HEK293 (cell line): Measurements from ENCODE around the gene TCEAL4.

ENCODE experiments used
- CTCF ChIA-PET: fragments of 350-600 bp; formaldehyde crosslinking; extraction: SDS; loops from one replicate; lab custom pipeline; 2021; ENCODE audit warnings: antibody characterized with exemption; lab: Yijun Ruan, JAX
- POLR2A ChIA-PET: fragments of 300-600 bp; formaldehyde crosslinking; extraction: SDS; loops from one replicate; lab custom pipeline; 2020; ENCODE audit warnings: antibody characterized with exemption, inconsistent platforms; lab: Yijun Ruan, JAX
- H3K27ac ChIP-seq: fragments of 200-500 bp; sonication (Bioruptor generic); 2 replicates; pipeline ENCODE4 v1.5.1; 2014; ENCODE audit warnings: low read depth, low read length, control low read depth, inconsistent platforms; ENCODE audit errors: extremely low read depth
- H3K36me3 ChIP-seq, 2 experiments: fragments of 200-500 bp in 1 of 2; sonication (Bioruptor generic) in 1 of 2; 1 replicate in 1 of 2; 2 replicates in 1 of 2; pipeline ENCODE4 v1.5.1; 2014 to 2017; ENCODE audit warnings: inconsistent platforms in 2 of 2, low read length in 2 of 2; ENCODE audit not compliant: control insufficient read depth in 2 of 2, insufficient read depth in 1 of 2
- H3K4me1 ChIP-seq: fragments of 200-500 bp; sonication (Bioruptor generic); 2 replicates; pipeline ENCODE4 v1.5.1; 2014; ENCODE audit warnings: mild to moderate bottlenecking, low read length, inconsistent platforms; ENCODE audit not compliant: control insufficient read depth, insufficient read depth
- H3K4me3 ChIP-seq: 2 replicates; pipeline ENCODE4 v1.5.1; 2011; ENCODE audit warnings: low read depth, mild to moderate bottlenecking, control low read depth, low read length, moderate library complexity
- H3K9me3 ChIP-seq: fragments of 200-500 bp; sonication (Bioruptor generic); 2 replicates; pipeline ENCODE4 v1.5.1; 2014; ENCODE audit warnings: low read depth, low read length, inconsistent platforms; ENCODE audit not compliant: control insufficient read depth, insufficient read depth
- MEIS1 ChIP-seq: sonication (generic); formaldehyde crosslinking; IDR thresholded peaks from 2 replicates; pipeline ENCODE4 v1.8.1; 2022; ENCODE audit warnings: missing genetic modification reagents, mild to moderate bottlenecking, borderline replicate concordance
- OSR2 ChIP-seq: fragments of 450-650 bp; formaldehyde crosslinking; IDR thresholded peaks from 2 replicates; pipeline ENCODE4 v1.5.1; 2016; ENCODE audit warnings: missing biosample characterization, missing genetic modification characterization
- TCF7L2 ChIP-seq: IDR thresholded peaks from 2 replicates; pipeline ENCODE4 v1.6.1; 2011; ENCODE audit warnings: low read depth, mild to moderate bottlenecking, inconsistent platforms, low read length, moderate library complexity, borderline replicate concordance
- ZBTB1 ChIP-seq: fragments of 450-650 bp; formaldehyde crosslinking; IDR thresholded peaks from 2 replicates; pipeline ENCODE4 v1.5.1; 2016; ENCODE audit warnings: missing biosample characterization, missing genetic modification characterization
- ZBTB17 ChIP-seq: fragments of 450-650 bp; formaldehyde crosslinking; IDR thresholded peaks from 2 replicates; pipeline ENCODE4 v1.5.1; 2016; ENCODE audit warnings: missing biosample characterization, missing genetic modification characterization
- ZBTB20 ChIP-seq: fragments of 450-650 bp; formaldehyde crosslinking; IDR thresholded peaks from 2 replicates; pipeline ENCODE4 v1.5.1; 2016; ENCODE audit warnings: missing biosample characterization, missing genetic modification characterization
- ZBTB21 ChIP-seq: fragments of 450-650 bp; formaldehyde crosslinking; IDR thresholded peaks from 2 replicates; pipeline ENCODE4 v1.5.1; 2017; ENCODE audit warnings: missing biosample characterization, missing genetic modification characterization
- ZBTB48 ChIP-seq: fragments of 450-650 bp; formaldehyde crosslinking; IDR thresholded peaks from 2 replicates; pipeline ENCODE4 v1.5.1; 2016; ENCODE audit warnings: missing biosample characterization, missing genetic modification characterization
- ZNF10 ChIP-seq: fragments of 450-650 bp; formaldehyde crosslinking; IDR thresholded peaks from 2 replicates; pipeline ENCODE4 v1.5.1; 2017; ENCODE audit warnings: missing biosample characterization, missing genetic modification characterization
- ZNF133 ChIP-seq: fragments of 450-650 bp; formaldehyde crosslinking; IDR thresholded peaks from 2 replicates; pipeline ENCODE4 v1.5.1; 2016; ENCODE audit warnings: missing biosample characterization, missing genetic modification characterization
- ZNF155 ChIP-seq: fragments of 450-650 bp; formaldehyde crosslinking; IDR thresholded peaks from 2 replicates; pipeline ENCODE4 v1.5.1; 2016; ENCODE audit warnings: missing biosample characterization, missing genetic modification characterization
- ZNF16 ChIP-seq: fragments of 450-650 bp; formaldehyde crosslinking; IDR thresholded peaks from 2 replicates; pipeline ENCODE4 v1.5.1; 2016; ENCODE audit warnings: low read depth, missing biosample characterization, missing genetic modification characterization
- ZNF175 ChIP-seq: fragments of 450-650 bp; formaldehyde crosslinking; IDR thresholded peaks from 2 replicates; pipeline ENCODE4 v1.5.1; 2016; ENCODE audit warnings: missing biosample characterization, missing genetic modification characterization
- ZNF19 ChIP-seq: fragments of 450-650 bp; formaldehyde crosslinking; IDR thresholded peaks from 2 replicates; pipeline ENCODE4; 2016; ENCODE audit warnings: missing biosample characterization, missing genetic modification characterization, low read depth
- ZNF341 ChIP-seq: fragments of 450-650 bp; formaldehyde crosslinking; IDR thresholded peaks from 2 replicates; pipeline ENCODE4; 2016; ENCODE audit warnings: low read depth, missing biosample characterization, missing genetic modification characterization
- ZNF394 ChIP-seq: fragments of 450-650 bp; formaldehyde crosslinking; IDR thresholded peaks from 2 replicates; pipeline ENCODE4 v1.5.1; 2016; ENCODE audit warnings: missing biosample characterization, missing genetic modification characterization, mild to moderate bottlenecking, moderate library complexity, borderline replicate concordance
- ZNF426 ChIP-seq: fragments of 450-650 bp; formaldehyde crosslinking; IDR thresholded peaks from 2 replicates; pipeline ENCODE4 v1.5.1; 2017; ENCODE audit warnings: missing biosample characterization, missing genetic modification characterization, mild to moderate bottlenecking, inconsistent platforms, moderate library complexity
- ZNF600 ChIP-seq: fragments of 450-650 bp; formaldehyde crosslinking; IDR thresholded peaks from 2 replicates; pipeline ENCODE4 v1.5.1; 2016; ENCODE audit warnings: missing biosample characterization, missing genetic modification characterization
- ZNF629 ChIP-seq: fragments of 450-650 bp; formaldehyde crosslinking; IDR thresholded peaks from 2 replicates; pipeline ENCODE4 v1.5.1; 2017; ENCODE audit warnings: missing biosample characterization, missing genetic modification characterization
- ZNF76 ChIP-seq: fragments of 450-650 bp; formaldehyde crosslinking; IDR thresholded peaks from 2 replicates; pipeline ENCODE4; 2016; ENCODE audit warnings: low read depth, missing biosample characterization, missing genetic modification characterization, borderline replicate concordance
- ZNF837 ChIP-seq: fragments of 450-650 bp; formaldehyde crosslinking; IDR thresholded peaks from 2 replicates; pipeline ENCODE4 v1.5.1; 2016; ENCODE audit warnings: missing biosample characterization, missing genetic modification characterization
- ZSCAN30 ChIP-seq: fragments of 450-650 bp; IDR thresholded peaks from 2 replicates; pipeline ENCODE4 v1.5.1; 2018; ENCODE audit warnings: missing biosample characterization, mild to moderate bottlenecking, missing genetic modification characterization, moderate library complexity
- TF ChIP-seq, protein P1 (sequence below): sonication (generic); formaldehyde crosslinking; IDR thresholded peaks from 2 replicates; pipeline ENCODE4 v1.8.1; 2022; ENCODE audit warnings: mild to moderate bottlenecking, moderate library complexity, missing genetic modification reagents
- TF ChIP-seq, protein P2 (sequence below): fragments of 450-650 bp; formaldehyde crosslinking; conservative IDR thresholded peaks from 2 replicates; pipeline ENCODE4 v1.5.1; 2016; ENCODE audit warnings: low read depth, missing biosample characterization, missing genetic modification characterization
- TF ChIP-seq, protein P3 (sequence below): fragments of 450-650 bp; formaldehyde crosslinking; IDR thresholded peaks from 2 replicates; pipeline ENCODE4 v1.5.1; 2016; ENCODE audit warnings: missing biosample characterization, missing genetic modification characterization
- TF ChIP-seq, protein P4 (sequence below): fragments of 450-650 bp; formaldehyde crosslinking; IDR thresholded peaks from 2 replicates; pipeline ENCODE4 v1.5.1; 2016; ENCODE audit warnings: missing biosample characterization, missing genetic modification characterization

Gene TCEAL4

DNA sequence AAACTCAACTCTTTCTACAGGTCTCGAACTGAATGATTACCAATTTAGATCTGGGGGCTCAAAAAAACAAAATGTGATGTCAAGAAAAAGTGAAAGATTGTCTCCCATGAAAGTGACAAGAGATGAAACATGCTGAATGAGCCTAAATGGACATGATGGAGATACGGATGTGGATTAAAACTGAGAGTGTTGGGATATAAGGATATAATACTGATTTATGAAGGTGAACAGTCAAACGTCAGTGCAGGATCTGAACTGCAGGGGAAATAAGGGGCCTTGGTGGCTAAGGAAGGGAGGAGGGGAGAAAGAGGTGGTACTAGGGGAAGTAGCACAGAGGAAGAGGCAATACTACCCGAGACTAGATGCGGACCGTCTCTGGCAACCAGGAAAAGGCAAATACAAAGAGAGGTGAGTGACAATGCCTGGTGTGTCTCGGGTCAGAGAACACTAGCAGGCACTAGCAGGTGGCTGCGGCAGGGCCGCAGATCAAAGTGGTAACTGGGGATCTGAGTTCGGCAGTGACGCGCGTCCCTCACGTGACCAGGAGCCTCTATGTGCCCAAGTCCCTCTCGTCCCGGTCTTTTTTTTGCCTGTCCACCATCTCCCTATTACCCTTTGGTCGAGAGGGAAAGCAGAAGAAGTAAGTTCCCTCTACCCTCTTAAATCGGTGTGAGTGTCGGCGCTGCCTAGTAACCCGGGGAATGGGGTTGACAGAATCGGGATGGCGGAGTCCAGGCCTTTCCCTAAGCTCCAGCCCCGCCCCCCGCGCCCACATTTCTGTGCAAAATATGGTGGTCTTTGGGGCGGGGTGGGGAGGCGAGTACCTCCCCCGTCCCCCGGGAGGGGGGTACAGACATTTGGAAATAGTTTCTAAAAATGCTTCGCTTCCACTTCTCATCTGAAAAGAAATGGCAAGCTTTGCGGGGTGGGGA, 43.3 kb downstream of the TCEAL4 start, which contains the start of gene TCEAL1:
Gene TCEAL1, plus strand, starts transcription at position 590 of the 932 bp plus-strand sequence. CDS start 942 bp downstream, outside the sequence.
- Histone ChIP-seq H3K36me3 (peaks cover 0 to 5% of the 10 kb centered on the region in 2 experiments; a peak in 1 of 3 replicates), H3K4me1 (peaks cover 4% of the 10 kb centered on the region; the same call in 1 of the 2 replicates), H3K27ac (peak within 1 kb of the TSS; percentile 84), H3K4me3 (peak within 1 kb of the TSS; percentile 73), H3K9me3 (no peaks in the 10 kb centered on the region)
- ChIA-PET CTCF (interaction anchor here (0.7 to 1.3 kb wide), 4 partner anchors 13 to 144 kb away, joined by 3 to 4 read pairs (median 3); no protein-coding TSS in a partner anchor), POLR2A (interaction anchor here (1.8 to 2.7 kb wide), 2 partner anchors 18 to 58 kb away, joined by 7 to 11 read pairs; partner anchors contain the start of gene MORF4L2)
- no peak for TF ChIP-seq ZNF155 (tag by site-specific recombination)
- no peak for TF ChIP-seq ZNF19 (tag by site-specific recombination)
- no peak for TF ChIP-seq OSR2 (tag by site-specific recombination)
- TF ChIP-seq ZNF394 (tag by site-specific recombination), result no peak
- peak; percentile 90 for TF ChIP-seq ZNF600 (tag by site-specific recombination)
- TF ChIP-seq ZSCAN30, result no peak
- TF ChIP-seq, protein P1, sequence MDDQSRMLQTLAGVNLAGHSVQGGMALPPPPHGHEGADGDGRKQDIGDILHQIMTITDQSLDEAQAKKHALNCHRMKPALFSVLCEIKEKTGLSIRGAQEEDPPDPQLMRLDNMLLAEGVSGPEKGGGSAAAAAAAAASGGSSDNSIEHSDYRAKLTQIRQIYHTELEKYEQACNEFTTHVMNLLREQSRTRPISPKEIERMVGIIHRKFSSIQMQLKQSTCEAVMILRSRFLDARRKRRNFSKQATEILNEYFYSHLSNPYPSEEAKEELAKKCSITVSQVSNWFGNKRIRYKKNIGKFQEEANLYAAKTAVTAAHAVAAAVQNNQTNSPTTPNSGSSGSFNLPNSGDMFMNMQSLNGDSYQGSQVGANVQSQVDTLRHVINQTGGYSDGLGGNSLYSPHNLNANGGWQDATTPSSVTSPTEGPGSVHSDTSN (CRISPR knock-in tag), result no peak; the same call in 1 of the 2 replicates
- TF ChIP-seq ZNF10 (tag by site-specific recombination), result no peak; the same call in 1 of the 2 replicates
- no peak for TF ChIP-seq ZNF426 (tag by site-specific recombination)
- TF ChIP-seq TCF7L2, result peak; percentile 91
- TF ChIP-seq MEIS1 (CRISPR knock-in tag), result no peak
- TF ChIP-seq, protein P2, sequence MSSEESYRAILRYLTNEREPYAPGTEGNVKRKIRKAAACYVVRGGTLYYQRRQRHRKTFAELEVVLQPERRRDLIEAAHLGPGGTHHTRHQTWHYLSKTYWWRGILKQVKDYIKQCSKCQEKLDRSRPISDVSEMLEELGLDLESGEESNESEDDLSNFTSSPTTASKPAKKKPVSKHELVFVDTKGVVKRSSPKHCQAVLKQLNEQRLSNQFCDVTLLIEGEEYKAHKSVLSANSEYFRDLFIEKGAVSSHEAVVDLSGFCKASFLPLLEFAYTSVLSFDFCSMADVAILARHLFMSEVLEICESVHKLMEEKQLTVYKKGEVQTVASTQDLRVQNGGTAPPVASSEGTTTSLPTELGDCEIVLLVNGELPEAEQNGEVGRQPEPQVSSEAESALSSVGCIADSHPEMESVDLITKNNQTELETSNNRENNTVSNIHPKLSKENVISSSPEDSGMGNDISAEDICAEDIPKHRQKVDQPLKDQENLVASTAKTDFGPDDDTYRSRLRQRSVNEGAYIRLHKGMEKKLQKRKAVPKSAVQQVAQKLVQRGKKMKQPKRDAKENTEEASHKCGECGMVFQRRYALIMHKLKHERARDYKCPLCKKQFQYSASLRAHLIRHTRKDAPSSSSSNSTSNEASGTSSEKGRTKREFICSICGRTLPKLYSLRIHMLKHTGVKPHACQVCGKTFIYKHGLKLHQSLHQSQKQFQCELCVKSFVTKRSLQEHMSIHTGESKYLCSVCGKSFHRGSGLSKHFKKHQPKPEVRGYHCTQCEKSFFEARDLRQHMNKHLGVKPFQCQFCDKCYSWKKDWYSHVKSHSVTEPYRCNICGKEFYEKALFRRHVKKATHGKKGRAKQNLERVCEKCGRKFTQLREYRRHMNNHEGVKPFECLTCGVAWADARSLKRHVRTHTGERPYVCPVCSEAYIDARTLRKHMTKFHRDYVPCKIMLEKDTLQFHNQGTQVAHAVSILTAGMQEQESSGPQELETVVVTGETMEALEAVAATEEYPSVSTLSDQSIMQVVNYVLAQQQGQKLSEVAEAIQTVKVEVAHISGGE (tag by site-specific recombination), result 0 out of 2 replicates have a peak, but pooled peaks have one; percentile 19
- no peak for TF ChIP-seq ZNF133 (tag by site-specific recombination)
- peak; percentile 21; the same call in 1 of the 2 replicates for TF ChIP-seq ZNF76 (tag by site-specific recombination)
- TF ChIP-seq, protein P3, sequence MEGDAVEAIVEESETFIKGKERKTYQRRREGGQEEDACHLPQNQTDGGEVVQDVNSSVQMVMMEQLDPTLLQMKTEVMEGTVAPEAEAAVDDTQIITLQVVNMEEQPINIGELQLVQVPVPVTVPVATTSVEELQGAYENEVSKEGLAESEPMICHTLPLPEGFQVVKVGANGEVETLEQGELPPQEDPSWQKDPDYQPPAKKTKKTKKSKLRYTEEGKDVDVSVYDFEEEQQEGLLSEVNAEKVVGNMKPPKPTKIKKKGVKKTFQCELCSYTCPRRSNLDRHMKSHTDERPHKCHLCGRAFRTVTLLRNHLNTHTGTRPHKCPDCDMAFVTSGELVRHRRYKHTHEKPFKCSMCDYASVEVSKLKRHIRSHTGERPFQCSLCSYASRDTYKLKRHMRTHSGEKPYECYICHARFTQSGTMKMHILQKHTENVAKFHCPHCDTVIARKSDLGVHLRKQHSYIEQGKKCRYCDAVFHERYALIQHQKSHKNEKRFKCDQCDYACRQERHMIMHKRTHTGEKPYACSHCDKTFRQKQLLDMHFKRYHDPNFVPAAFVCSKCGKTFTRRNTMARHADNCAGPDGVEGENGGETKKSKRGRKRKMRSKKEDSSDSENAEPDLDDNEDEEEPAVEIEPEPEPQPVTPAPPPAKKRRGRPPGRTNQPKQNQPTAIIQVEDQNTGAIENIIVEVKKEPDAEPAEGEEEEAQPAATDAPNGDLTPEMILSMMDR (tag by site-specific recombination), result peak; percentile 24; the same call in 1 of the 2 replicates
- no peak for TF ChIP-seq ZNF837
- TF ChIP-seq ZNF629 (tag by site-specific recombination), result peak; percentile 28; the same call in 1 of the 2 replicates
- peak; percentile 55 for TF ChIP-seq ZNF341 (tag by site-specific recombination)
- TF ChIP-seq ZBTB48 (tag by site-specific recombination), result peak; percentile 49
- TF ChIP-seq, protein P4, sequence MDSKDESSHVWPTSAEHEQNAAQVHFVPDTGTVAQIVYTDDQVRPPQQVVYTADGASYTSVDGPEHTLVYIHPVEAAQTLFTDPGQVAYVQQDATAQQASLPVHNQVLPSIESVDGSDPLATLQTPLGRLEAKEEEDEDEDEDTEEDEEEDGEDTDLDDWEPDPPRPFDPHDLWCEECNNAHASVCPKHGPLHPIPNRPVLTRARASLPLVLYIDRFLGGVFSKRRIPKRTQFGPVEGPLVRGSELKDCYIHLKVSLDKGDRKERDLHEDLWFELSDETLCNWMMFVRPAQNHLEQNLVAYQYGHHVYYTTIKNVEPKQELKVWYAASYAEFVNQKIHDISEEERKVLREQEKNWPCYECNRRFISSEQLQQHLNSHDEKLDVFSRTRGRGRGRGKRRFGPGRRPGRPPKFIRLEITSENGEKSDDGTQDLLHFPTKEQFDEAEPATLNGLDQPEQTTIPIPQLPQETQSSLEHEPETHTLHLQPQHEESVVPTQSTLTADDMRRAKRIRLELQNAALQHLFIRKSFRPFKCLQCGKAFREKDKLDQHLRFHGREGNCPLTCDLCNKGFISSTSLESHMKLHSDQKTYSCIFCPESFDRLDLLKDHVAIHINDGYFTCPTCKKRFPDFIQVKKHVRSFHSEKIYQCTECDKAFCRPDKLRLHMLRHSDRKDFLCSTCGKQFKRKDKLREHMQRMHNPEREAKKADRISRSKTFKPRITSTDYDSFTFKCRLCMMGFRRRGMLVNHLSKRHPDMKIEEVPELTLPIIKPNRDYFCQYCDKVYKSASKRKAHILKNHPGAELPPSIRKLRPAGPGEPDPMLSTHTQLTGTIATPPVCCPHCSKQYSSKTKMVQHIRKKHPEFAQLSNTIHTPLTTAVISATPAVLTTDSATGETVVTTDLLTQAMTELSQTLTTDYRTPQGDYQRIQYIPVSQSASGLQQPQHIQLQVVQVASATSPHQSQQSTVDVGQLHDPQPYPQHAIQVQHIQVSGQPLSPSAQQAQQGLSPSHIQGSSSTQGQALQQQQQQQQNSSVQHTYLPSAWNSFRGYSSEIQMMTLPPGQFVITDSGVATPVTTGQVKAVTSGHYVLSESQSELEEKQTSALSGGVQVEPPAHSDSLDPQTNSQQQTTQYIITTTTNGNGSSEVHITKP (tag by site-specific recombination), result peak; percentile 80
- TF ChIP-seq ZNF16 (tag by site-specific recombination), result no peak
- peak; percentile 82 for TF ChIP-seq ZBTB17 (tag by site-specific recombination)
- peak; percentile 99 for TF ChIP-seq ZBTB20
- no peak for TF ChIP-seq ZNF175
- no peak for TF ChIP-seq ZBTB1 (tag by site-specific recombination)
- TF ChIP-seq ZBTB21 (tag by site-specific recombination), result no peak
